Measurements from ENCODE around the gene PTPN4. TPM values are rescaled to one million over a fixed set of nuclear protein-coding genes. Genes with fewer than 3 reads are reported as not detected.

PTPN4 gene
- total RNA-seq, 1 donor from 2014 or later, result 22.1 TPM

- no peaks in the 10 kb centered on the region for H3K36me3 Mint-ChIP-seq (ENCODE audit: low read depth)
- H3K9me3 Mint-ChIP-seq, result no peaks in the 10 kb centered on the region
- H3K27ac Mint-ChIP-seq, result no peak overlapping the region
- no peaks in the 10 kb centered on the region for H3K4me1 Mint-ChIP-seq (ENCODE audit: low read depth)
- DNase-seq (ENCODE audit: low spot score), result no peak
- H3K4me3 Mint-ChIP-seq (ENCODE audit: low read depth), result no peak overlapping the region
- peaks cover 11% of the 10 kb centered on the region for H3K27me3 Mint-ChIP-seq (ENCODE audit: low read depth)
- intact Hi-C loops (cut with micrococcal nuclease), result no loop called here
These were observed 18.7 kb upstream of the PTPN4 start for GRCh38 chr2:119741001-119741400.

GRCh38 chr2:119741868-119742267 lies 17.9 kb upstream of the PTPN4 start:
- Mint-ChIP-seq H3K27ac (no peak overlapping the region), H3K9me3 (no peaks in the 10 kb centered on the region), H3K4me3 (ENCODE audit: low read depth) (no peak overlapping the region), H3K27me3 (ENCODE audit: low read depth) (peaks cover 11% of the 10 kb centered on the region), H3K4me1 (ENCODE audit: low read depth) (no peaks in the 10 kb centered on the region), H3K36me3 (ENCODE audit: low read depth) (no peaks in the 10 kb centered on the region)
- intact Hi-C loops (cut with micrococcal nuclease), result no loop called here
- no peak for DNase-seq (ENCODE audit: low spot score)

GRCh38 chr2:119744335-119744939 lies 15.3 kb upstream of the PTPN4 start:
- Mint-ChIP-seq H3K4me3 (ENCODE audit: low read depth) (no peak overlapping the region), H3K9me3 (no peaks in the 10 kb centered on the region), H3K36me3 (ENCODE audit: low read depth) (no peaks in the 10 kb centered on the region), H3K27me3 (ENCODE audit: low read depth) (peaks cover 13% of the 10 kb centered on the region), H3K27ac (no peak overlapping the region), H3K4me1 (ENCODE audit: low read depth) (no peaks in the 10 kb centered on the region)
- DNase-seq (ENCODE audit: low spot score), result no peak
- intact Hi-C loops (cut with micrococcal nuclease), result no loop called here

- no peaks in the 10 kb centered on the region for H3K4me1 Mint-ChIP-seq (ENCODE audit: low read depth)
- no peak overlapping the region for H3K4me3 Mint-ChIP-seq (ENCODE audit: low read depth)
- no peaks in the 10 kb centered on the region for H3K9me3 Mint-ChIP-seq
- H3K27ac Mint-ChIP-seq, result no peak overlapping the region
- intact Hi-C loops (cut with micrococcal nuclease), result no loop called here
- H3K36me3 Mint-ChIP-seq (ENCODE audit: low read depth), result no peaks in the 10 kb centered on the region
- no peak for DNase-seq (ENCODE audit: low spot score)
- H3K27me3 Mint-ChIP-seq (ENCODE audit: low read depth), result peaks cover 13% of the 10 kb centered on the region
These were observed 14.2 kb upstream of the PTPN4 start for GRCh38 chr2:119745566-119745965.

- Mint-ChIP-seq H3K36me3 (ENCODE audit: low read depth) (no peaks in the 10 kb centered on the region), H3K27me3 (ENCODE audit: low read depth) (peaks cover 17% of the 10 kb centered on the region), H3K27ac (no peak overlapping the region), H3K9me3 (no peaks in the 10 kb centered on the region), H3K4me3 (ENCODE audit: low read depth) (no peak overlapping the region), H3K4me1 (ENCODE audit: low read depth) (no peaks in the 10 kb centered on the region)
- DNase-seq (ENCODE audit: low spot score), result no peak
- intact Hi-C loops (cut with micrococcal nuclease), result no loop called here
These were observed 12.7 kb upstream of the PTPN4 start for GRCh38 chr2:119746836-119747686.

- Mint-ChIP-seq H3K9me3 (no peaks in the 10 kb centered on the region), H3K4me1 (ENCODE audit: low read depth) (peaks cover under 1% of the 10 kb centered on the region), H3K27ac (no peak overlapping the region), H3K27me3 (ENCODE audit: low read depth) (peaks cover 16% of the 10 kb centered on the region), H3K4me3 (ENCODE audit: low read depth) (no peak overlapping the region), H3K36me3 (ENCODE audit: low read depth) (no peaks in the 10 kb centered on the region)
- DNase-seq (ENCODE audit: low spot score), result no peak
- intact Hi-C loops (cut with micrococcal nuclease), result no loop called here
These were observed 11.6 kb upstream of the PTPN4 start for GRCh38 chr2:119748135-119748534.

- H3K9me3 Mint-ChIP-seq, result no peaks in the 10 kb centered on the region
- no peak for DNase-seq (ENCODE audit: low spot score)
- peaks cover 5% of the 10 kb centered on the region for H3K4me1 Mint-ChIP-seq (ENCODE audit: low read depth)
- no peak overlapping the region for H3K4me3 Mint-ChIP-seq (ENCODE audit: low read depth)
- intact Hi-C loops (cut with micrococcal nuclease), result loop anchor here (5.0 kb wide), 1 partner anchor 358 kb away; no protein-coding TSS in a partner anchor
- H3K36me3 Mint-ChIP-seq (ENCODE audit: low read depth), result no peaks in the 10 kb centered on the region
- no peak overlapping the region for H3K27ac Mint-ChIP-seq
- peaks cover 17% of the 10 kb centered on the region for H3K27me3 Mint-ChIP-seq (ENCODE audit: low read depth)
These were observed 10.2 kb upstream of the PTPN4 start for GRCh38 chr2:119749477-119750012.

- Mint-ChIP-seq H3K9me3 (no peaks in the 10 kb centered on the region), H3K27me3 (ENCODE audit: low read depth) (peaks cover 10% of the 10 kb centered on the region), H3K27ac (no peak overlapping the region), H3K4me1 (ENCODE audit: low read depth) (peaks cover 7% of the 10 kb centered on the region), H3K4me3 (ENCODE audit: low read depth) (no peak overlapping the region), H3K36me3 (ENCODE audit: low read depth) (no peaks in the 10 kb centered on the region)
- DNase-seq (ENCODE audit: low spot score), result no peak
- intact Hi-C loops (cut with micrococcal nuclease), result loop anchor here (5.0 kb wide), 1 partner anchor 356 kb away; no protein-coding TSS in a partner anchor
These were observed 8.0 kb upstream of the PTPN4 start for GRCh38 chr2:119751706-119752105.

GRCh38 chr2:119753041-119753929 lies 6.4 kb upstream of the PTPN4 start:
- DNase-seq (ENCODE audit: low spot score), result no peak
- no peaks in the 10 kb centered on the region for H3K9me3 Mint-ChIP-seq
- intact Hi-C loops (cut with micrococcal nuclease), result loop anchor here (1.0 to 5.0 kb wide), 3 partner anchors 73 to 422 kb away; no protein-coding TSS in a partner anchor
- no peak overlapping the region for H3K27ac Mint-ChIP-seq
- peaks cover 13% of the 10 kb centered on the region for H3K4me1 Mint-ChIP-seq (ENCODE audit: low read depth)
- H3K36me3 Mint-ChIP-seq (ENCODE audit: low read depth), result no peaks in the 10 kb centered on the region
- no peak overlapping the region for H3K4me3 Mint-ChIP-seq (ENCODE audit: low read depth)
- H3K27me3 Mint-ChIP-seq (ENCODE audit: low read depth), result peaks cover 10% of the 10 kb centered on the region

- no peak overlapping the region for H3K27ac Mint-ChIP-seq
- intact Hi-C loops (cut with micrococcal nuclease), result loop anchor here (1.0 to 5.0 kb wide), 3 partner anchors 72 to 421 kb away; no protein-coding TSS in a partner anchor
- H3K4me3 Mint-ChIP-seq (ENCODE audit: low read depth), result no peak overlapping the region
- H3K36me3 Mint-ChIP-seq (ENCODE audit: low read depth), result no peaks in the 10 kb centered on the region
- H3K9me3 Mint-ChIP-seq, result no peaks in the 10 kb centered on the region
- H3K27me3 Mint-ChIP-seq (ENCODE audit: low read depth), result peaks cover 10% of the 10 kb centered on the region
- H3K4me1 Mint-ChIP-seq (ENCODE audit: low read depth), result peaks cover 19% of the 10 kb centered on the region
- no peak for DNase-seq (ENCODE audit: low spot score)
These were observed 5.8 kb upstream of the PTPN4 start for GRCh38 chr2:119753930-119754321.

- intact Hi-C loops (cut with micrococcal nuclease), result loop anchor here (5.0 kb wide), 2 partner anchors 54 to 476 kb away; no protein-coding TSS in a partner anchor
- no peaks in the 10 kb centered on the region for H3K36me3 Mint-ChIP-seq (ENCODE audit: low read depth)
- H3K4me1 Mint-ChIP-seq (ENCODE audit: low read depth), result peaks cover 25% of the 10 kb centered on the region
- H3K9me3 Mint-ChIP-seq, result no peaks in the 10 kb centered on the region
- DNase-seq (ENCODE audit: low spot score), result no peak
- peaks cover 8% of the 10 kb centered on the region for H3K27me3 Mint-ChIP-seq (ENCODE audit: low read depth)
- no peak overlapping the region for H3K27ac Mint-ChIP-seq
- H3K4me3 Mint-ChIP-seq (ENCODE audit: low read depth), result no peak overlapping the region
These were observed 3.8 kb upstream of the PTPN4 start for GRCh38 chr2:119755906-119756305.

- Mint-ChIP-seq H3K9me3 (no peaks in the 10 kb centered on the region), H3K4me3 (ENCODE audit: low read depth) (no peak overlapping the region), H3K27me3 (ENCODE audit: low read depth) (peaks cover 5% of the 10 kb centered on the region), H3K27ac (peak overlapping the region; percentile 14), H3K4me1 (ENCODE audit: low read depth) (peaks cover 31% of the 10 kb centered on the region), H3K36me3 (ENCODE audit: low read depth) (no peaks in the 10 kb centered on the region)
- no peak for DNase-seq (ENCODE audit: low spot score)
- intact Hi-C loops (cut with micrococcal nuclease), result loop anchor here (5.0 kb wide), 2 partner anchors 55 to 475 kb away; no protein-coding TSS in a partner anchor
These were observed 2.9 kb upstream of the PTPN4 start for GRCh38 chr2:119756837-119757236.
